Ectodermal cell (in vitro differentiated cells): Measurements from ENCODE around the gene GLRA2.
"Not testable (repeated sequence)": the region's sequence is repeated elsewhere in the genome, so short reads cannot be mapped to it uniquely, and the experiment has no call there.

Source experiments
- H3K27ac ChIP-seq: 2 replicates; pipeline ENCODE4 v1.7.0; 2013; ENCODE audit warnings: mild to moderate bottlenecking, low read depth, low read length; ENCODE audit not compliant: insufficient read depth, poor library complexity, severe bottlenecking
- H3K27me3 ChIP-seq: 2 replicates; pipeline ENCODE4 v1.7.0; 2013; ENCODE audit warnings: mild to moderate bottlenecking, low read length; ENCODE audit not compliant: insufficient read depth, control insufficient read depth, poor library complexity, severe bottlenecking
- H3K36me3 ChIP-seq: one replicate; pipeline ENCODE4 v1.7.0; 2013; ENCODE audit warnings: low read length; ENCODE audit not compliant: control insufficient read depth, insufficient read depth
- H3K4me1 ChIP-seq: one replicate; pipeline ENCODE4 v1.7.0; 2013; ENCODE audit warnings: low read length; ENCODE audit not compliant: control insufficient read depth, insufficient read depth
- H3K4me3 ChIP-seq: 2 replicates; pipeline ENCODE4 v1.7.0; 2013; ENCODE audit warnings: low read depth, low read length, control low read depth; ENCODE audit not compliant: insufficient read depth
- H3K9me3 ChIP-seq: 2 replicates; pipeline ENCODE4 v1.7.0; 2013; ENCODE audit warnings: mild to moderate bottlenecking, low read length, moderate library complexity; ENCODE audit not compliant: control insufficient read depth
- WGBS, 2 experiments: methylation state at CpG; one replicate each; pipeline ENCODE4 v1.1.7; 2013; ENCODE audit warnings: missing lambda C conversion rate in 2 of 2; 5-methylcytosine and 5-hydroxymethylcytosine counted together

Gene GLRA2

DNA sequence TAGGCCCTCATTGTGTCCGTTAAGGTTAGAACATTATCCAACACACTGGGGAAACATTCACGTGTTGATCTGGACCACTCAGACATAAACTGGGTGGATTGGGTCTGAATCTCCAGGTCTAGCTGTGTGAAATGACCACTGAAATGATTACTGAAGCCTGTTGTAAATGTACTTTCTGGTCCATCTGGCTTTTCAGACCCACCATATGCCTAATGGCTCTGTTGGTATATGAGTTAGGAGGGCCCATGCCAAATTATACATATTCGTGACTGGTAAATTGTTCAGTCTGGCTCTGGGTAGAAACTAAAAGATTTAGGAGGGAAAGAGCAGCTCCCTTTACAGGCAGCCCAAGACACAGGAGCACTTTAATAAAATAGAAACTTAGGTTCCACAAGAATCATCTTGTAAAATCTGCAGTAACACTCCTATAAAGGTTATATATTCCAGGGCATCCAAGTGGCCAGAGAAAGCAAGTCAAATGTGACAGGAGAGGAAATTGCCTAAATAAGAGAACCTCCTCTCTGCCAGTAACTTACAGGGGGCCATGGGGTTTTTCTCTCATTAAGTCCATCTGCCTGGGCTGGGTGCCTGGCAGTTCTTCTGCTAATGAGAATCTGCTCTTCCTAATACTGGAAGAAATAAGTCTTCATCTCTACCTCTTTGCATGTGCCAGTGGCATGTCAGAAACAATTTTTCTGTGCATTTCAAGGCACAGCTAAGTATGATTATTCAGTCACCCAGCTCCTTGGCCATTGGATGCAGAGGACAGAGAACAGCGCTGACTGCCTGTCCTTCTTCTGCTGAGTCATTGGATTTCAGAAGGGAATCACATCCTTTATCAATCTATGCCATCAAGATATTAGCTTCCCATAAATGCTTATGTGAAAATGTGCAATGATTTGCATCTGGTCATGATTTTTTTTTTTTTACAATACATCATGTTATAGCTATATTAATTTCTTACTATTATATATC is 112.6 kb downstream of the GLRA2 start:
- Histone ChIP-seq H3K4me1 (no peaks in the 10 kb centered on the region), H3K9me3 (no peaks in the 10 kb centered on the region), H3K27ac (no peak overlapping the region), H3K27me3 (no peaks in the 10 kb centered on the region), H3K4me3 (no peak overlapping the region), H3K36me3 (no peaks in the 10 kb centered on the region)
- WGBS, 2 experiments = 91 to 97% methylated on average over 4 of the region's 4 CpGs

DNA sequence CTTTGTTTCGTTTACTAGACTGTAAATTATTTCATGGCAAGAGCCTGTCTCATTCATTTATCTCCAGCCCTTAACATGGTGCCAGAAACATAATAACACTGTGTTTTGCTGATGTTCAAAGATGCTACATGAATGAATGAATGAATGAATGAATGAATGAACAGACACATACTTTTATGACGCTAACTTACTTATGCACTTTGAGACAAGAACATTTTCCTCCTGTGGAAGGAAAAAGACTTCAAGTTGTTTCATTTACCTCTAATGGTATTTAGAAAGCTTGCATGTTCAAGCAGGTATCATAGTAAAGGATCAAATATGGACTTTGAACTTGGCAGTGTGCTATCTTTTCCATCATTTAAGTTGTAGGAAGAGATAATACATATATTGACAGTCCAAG is 131.6 kb downstream of the GLRA2 start:
- Histone ChIP-seq H3K4me3 (no peak overlapping the region), H3K4me1 (no peaks in the 10 kb centered on the region), H3K9me3 (no peaks in the 10 kb centered on the region), H3K36me3 (no peaks in the 10 kb centered on the region), H3K27me3 (no peaks in the 10 kb centered on the region), H3K27ac (no peak overlapping the region)
- WGBS, 2 experiments = 85 to 100% methylated on average over 1 to 2 of the region's 2 CpGs

- no peaks in the 10 kb centered on the region for H3K27me3 ChIP-seq
- WGBS, 2 experiments = no CpG with 5 or more reads among the region's 1 CpG
- no peak overlapping the region for H3K27ac ChIP-seq
- H3K4me1 ChIP-seq = no peaks in the 10 kb centered on the region
- H3K9me3 ChIP-seq = no peaks in the 10 kb centered on the region
- H3K4me3 ChIP-seq = no peak overlapping the region
- no peaks in the 10 kb centered on the region for H3K36me3 ChIP-seq
Measured at GRCh38 chrX:14670819-14671218, 141.5 kb downstream of the GLRA2 start.

DNA sequence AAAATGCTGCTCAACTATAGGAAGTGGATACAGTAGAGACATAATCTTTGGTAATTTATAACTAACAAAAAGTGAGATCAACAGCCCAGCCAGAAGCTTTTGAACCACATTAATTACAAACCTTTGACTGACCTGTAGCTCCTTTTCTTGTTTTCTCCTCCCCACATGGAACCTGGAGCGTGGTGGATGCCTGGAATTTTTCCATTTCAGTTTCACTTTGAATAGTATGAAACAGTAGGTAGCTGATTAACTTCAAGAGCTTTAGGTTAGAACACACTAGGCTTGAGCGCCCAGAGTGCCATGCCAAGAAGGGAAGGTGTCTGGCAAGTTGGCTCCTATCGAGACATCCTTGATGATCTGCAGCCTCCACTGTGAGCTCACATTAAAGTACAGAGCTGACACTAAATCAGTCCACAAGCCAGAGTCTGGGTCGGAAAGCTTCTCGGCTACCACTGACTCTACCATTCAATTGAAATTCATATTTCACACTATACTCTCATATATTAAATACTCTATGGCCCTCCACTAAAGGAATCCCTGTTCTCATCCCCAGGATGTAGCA is 143.4 kb downstream of the GLRA2 start:
- no peak overlapping the region for H3K4me3 ChIP-seq
- no peaks in the 10 kb centered on the region for H3K36me3 ChIP-seq
- no peaks in the 10 kb centered on the region for H3K27me3 ChIP-seq
- H3K9me3 ChIP-seq = no peaks in the 10 kb centered on the region
- H3K4me1 ChIP-seq = no peaks in the 10 kb centered on the region
- no peak overlapping the region for H3K27ac ChIP-seq
- 87 to 94% methylated on average over 4 to 5 of the region's 5 CpGs for WGBS, 2 experiments

- Histone ChIP-seq H3K9me3 (no peaks in the 10 kb centered on the region), H3K4me1 (no peaks in the 10 kb centered on the region), H3K36me3 (no peaks in the 10 kb centered on the region), H3K27ac (no peak overlapping the region), H3K4me3 (no peak overlapping the region), H3K27me3 (no peaks in the 10 kb centered on the region)
- WGBS, 2 experiments = 100% methylated on average over 1 of the region's 1 CpG; no CpG with 5 or more reads in 1 of the 2 experiments
Measured at GRCh38 chrX:14673236-14673635, 143.9 kb downstream of the GLRA2 start.

DNA sequence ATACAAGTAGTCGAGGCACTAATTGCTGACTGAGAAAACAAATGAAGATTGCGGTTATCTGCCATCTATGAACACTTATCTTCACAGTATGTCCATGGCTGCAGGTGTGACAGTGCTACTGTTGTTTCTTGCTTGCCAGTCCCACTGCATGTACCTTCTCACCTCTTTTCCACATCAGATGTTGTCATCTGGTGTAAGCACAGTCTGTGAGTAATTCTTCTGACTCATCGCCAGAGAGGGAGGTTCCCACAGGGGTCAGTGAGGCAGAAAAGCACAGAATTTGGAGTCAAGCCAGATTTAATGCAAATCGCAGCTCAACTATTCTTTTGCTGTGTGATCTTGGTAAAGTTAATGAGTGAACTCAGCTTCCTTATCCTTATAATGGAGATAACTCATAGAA is 144.4 kb downstream of the GLRA2 start:
- no peak overlapping the region for H3K27ac ChIP-seq
- H3K36me3 ChIP-seq = no peaks in the 10 kb centered on the region
- WGBS, 2 experiments = 92 to 97% methylated on average over 4 of the region's 4 CpGs
- no peaks in the 10 kb centered on the region for H3K9me3 ChIP-seq
- H3K4me3 ChIP-seq = no peak overlapping the region
- H3K27me3 ChIP-seq = no peaks in the 10 kb centered on the region
- no peaks in the 10 kb centered on the region for H3K4me1 ChIP-seq

DNA sequence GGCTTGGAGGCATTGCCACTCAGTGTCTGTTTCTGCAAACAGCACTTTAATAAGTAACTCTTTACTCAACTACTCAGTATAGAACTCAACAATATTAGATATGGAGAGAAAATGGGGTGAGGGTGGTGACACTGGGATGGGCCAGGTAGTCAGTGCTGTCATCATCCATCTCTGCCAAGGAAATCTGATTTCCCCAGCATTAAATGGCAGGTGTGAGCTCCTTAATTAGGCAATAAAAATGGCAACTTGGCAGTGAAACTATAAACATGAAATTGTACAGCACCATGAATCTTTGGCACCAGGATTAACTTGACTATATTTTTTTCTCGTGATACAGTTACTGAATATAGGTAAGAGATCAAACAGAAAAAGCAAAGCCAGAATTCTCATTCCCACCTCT is 146.2 kb downstream of the GLRA2 start:
- Histone ChIP-seq H3K4me1 (no peaks in the 10 kb centered on the region), H3K27ac (no peak overlapping the region), H3K36me3 (no peaks in the 10 kb centered on the region), H3K9me3 (no peaks in the 10 kb centered on the region), H3K4me3 (no peak overlapping the region), H3K27me3 (no peaks in the 10 kb centered on the region)
- WGBS, 2 experiments = 100% methylated on average over 1 of the region's 1 CpG; no CpG with 5 or more reads in 1 of the 2 experiments

DNA sequence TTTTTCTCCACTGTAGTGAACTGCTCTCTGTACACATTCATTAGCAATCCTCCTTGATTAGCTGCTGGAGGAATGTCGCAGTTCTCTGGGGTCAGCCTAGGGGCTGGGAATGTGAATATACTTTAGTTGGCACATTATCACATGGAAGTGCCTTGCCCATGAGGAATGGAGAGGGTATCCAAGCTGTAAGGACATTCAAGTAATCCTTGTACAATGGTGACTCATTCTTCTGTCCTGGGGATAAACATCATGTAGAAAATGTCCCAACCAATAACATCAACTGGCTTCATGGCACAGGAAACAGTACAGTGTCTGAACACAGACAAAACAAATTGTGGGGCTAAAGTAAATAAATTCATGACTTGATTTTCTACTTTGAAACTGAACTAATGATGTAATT is 147.1 kb downstream of the GLRA2 start:
- no peak overlapping the region for H3K4me3 ChIP-seq
- no peaks in the 10 kb centered on the region for H3K9me3 ChIP-seq
- no peaks in the 10 kb centered on the region for H3K36me3 ChIP-seq
- H3K27me3 ChIP-seq = no peaks in the 10 kb centered on the region
- H3K27ac ChIP-seq = no peak overlapping the region
- H3K4me1 ChIP-seq = no peaks in the 10 kb centered on the region
- WGBS, 2 experiments = 90% methylated on average over 1 of the region's 1 CpG; no CpG with 5 or more reads in 1 of the 2 experiments

GRCh38 chrX:14688331-14688730 is 159.0 kb downstream of the GLRA2 start:
- 95 to 96% methylated on average over 10 of the region's 10 CpGs for WGBS, 2 experiments

DNA sequence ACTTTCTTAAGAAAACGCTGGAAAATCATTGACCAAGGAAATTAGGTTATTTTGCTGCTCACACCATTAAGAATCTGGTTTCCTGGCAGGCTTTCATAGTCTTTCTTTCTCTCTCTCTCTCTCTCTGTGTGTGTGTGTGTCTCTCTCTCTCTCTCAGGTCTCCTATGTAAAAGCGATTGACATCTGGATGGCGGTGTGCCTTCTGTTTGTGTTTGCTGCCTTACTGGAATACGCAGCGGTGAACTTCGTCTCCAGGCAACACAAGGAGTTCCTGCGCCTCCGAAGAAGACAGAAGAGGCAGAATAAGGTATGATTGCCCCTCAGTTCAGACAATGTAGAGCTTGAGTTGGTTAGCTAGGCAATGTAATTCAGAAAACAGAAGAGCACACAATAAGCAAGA is 161.2 kb downstream of the GLRA2 start:
- Histone ChIP-seq H3K9me3 (no peaks in the 10 kb centered on the region), H3K4me1 (no peaks in the 10 kb centered on the region)
- 94 to 96% methylated on average over 5 to 8 of the region's 8 CpGs for WGBS, 2 experiments

More at GRCh38 chrX:14688331-14688730, 159.0 kb downstream of the GLRA2 start:
- H3K4me3 ChIP-seq, H3K27me3 ChIP-seq, H3K4me1 ChIP-seq, H3K9me3 ChIP-seq, H3K36me3 ChIP-seq, H3K27ac ChIP-seq: not testable (repeated sequence)

More for the DNA sequence above, 161.2 kb downstream of the GLRA2 start:
- H3K4me3 ChIP-seq = no peak overlapping the region
- H3K36me3 ChIP-seq = no peaks in the 10 kb centered on the region
- no peak overlapping the region for H3K27ac ChIP-seq
- H3K27me3 ChIP-seq = no peaks in the 10 kb centered on the region
